GM18499 (cell line): ENCODE measurements around the gene PDE6D.

Experiments used
- ATAC-seq: cut with Tn5 transposase; IDR thresholded peaks from one replicate; pipeline ENCODE4 v1.9.1; 2021; ENCODE audit warnings: moderate number of reproducible peaks; ENCODE audit not compliant: insufficient read depth, unreplicated experiment

The PDE6D gene

DNA sequence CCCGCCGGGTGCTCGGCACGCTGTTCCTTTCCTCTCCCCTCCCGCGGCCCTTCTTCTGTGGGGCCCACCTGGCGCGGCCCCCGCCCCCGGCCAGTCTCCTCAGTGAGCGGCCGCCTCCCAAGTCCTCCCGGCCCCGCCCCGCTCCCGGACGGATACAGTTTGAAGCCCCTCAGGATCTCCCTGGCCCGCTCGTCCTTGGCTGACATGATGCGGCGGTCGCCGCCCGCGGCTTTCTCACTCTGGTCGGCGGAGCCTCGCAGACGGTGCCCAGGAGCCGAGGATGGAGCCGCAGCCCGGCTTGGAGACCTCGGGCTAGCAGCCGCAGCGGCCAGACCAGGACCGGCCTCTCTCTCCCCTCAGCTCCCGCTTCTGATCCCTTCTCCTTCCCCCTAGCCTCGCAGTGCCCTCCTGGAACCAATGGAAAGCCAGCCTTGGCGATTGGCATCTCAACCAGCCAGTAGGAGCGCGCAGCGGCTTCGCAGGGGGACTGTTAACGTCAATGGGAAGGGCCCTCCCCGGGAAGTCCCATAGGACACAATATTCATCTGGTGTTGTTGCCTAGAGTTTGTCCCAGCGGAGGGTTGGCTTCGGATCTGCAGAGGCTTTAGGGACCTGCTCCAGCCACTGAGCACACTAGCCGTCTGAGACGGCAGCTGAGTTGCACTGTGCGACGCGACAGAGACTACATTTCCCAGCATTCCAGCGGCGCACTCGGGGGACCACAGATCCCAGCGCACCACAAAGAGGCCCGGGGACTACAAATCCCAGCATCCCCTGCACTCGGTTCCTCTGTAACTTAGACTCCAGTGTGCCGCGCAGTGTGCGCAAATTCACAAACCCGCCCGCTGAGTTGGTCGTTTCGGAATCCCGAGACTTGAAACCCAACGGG, at the start of gene PDE6D:
Gene PDE6D (minus strand): TSS at position 374 of the 889 bp plus-strand sequence. CDS start 168 bp downstream, at position 206.
- ATAC-seq, result peak; percentile 82

DNA sequence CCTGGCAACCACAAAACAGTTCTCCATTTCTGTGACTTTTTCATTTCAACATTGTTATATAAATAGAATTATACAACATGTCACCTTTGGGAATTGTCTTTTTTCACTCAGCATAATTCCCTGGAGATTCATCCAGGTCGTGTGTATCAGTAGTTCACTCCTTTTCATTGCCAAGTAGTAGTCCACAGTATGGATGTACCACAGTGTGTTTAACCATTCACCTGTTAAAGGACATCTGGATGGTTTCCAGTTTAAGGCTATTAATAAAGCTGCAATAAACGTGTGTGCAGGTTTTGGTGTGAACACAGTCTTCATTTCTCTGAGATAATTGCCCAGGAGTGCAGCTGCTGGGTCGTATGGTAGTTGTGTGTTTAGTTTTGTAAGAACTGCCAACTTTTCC, 40.8 kb upstream of the PDE6D start:
- ATAC-seq, result no peak

DNA sequence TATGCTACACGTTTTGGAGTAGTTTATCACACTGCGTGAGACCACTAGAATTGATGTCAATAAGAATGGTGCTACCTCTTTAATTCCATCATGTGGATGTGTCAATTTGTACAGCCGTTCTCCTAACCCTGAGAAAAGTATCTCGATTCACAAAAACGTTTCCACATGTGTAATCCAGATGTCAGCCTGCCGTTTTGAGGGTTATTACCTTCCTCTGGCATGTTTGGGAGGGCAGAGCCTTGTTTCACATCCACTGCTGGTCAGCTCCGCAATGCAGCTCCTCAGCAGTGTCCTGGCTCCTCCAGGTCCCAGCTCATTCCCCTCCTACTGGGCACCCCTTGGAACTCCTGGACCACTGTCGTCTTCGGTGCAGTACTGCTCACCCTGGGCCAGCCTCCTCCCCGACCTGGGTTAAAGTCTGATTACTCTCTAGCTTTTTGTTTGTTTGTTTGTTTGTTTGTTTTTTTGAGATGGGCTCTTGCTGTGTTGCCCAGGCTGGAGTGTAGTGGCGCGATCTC, 39.8 kb upstream of the PDE6D start:
- ATAC-seq, result no peak

DNA sequence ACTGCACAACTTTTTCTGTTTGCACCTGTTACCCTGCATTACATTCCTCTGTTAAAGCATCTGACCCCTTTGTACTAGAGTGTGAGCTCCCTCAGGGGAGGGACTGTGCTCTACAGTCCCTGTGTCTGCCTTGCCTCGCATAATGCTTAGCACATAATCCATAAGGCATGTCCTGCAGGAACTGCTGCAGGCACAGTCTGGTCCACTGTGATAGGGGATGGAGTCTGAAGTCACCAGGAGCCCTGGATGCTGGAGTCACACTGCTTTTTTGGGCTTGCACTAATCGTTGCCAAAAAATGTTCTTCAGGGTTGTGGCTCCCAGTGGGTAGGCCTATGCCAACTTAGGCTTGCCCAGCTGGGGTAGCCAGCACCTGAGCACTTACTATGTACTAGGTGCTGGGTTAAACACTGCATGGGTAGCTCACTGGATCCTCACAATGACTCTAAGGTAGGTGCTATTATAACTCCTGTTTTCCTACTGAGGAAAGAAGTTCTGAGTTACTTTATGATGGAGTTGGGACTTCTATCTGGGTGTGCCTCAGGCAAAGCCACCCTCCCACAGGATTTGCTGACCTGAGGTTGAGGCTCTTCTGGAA, 38.5 kb upstream of the PDE6D start:
- no peak for ATAC-seq

DNA sequence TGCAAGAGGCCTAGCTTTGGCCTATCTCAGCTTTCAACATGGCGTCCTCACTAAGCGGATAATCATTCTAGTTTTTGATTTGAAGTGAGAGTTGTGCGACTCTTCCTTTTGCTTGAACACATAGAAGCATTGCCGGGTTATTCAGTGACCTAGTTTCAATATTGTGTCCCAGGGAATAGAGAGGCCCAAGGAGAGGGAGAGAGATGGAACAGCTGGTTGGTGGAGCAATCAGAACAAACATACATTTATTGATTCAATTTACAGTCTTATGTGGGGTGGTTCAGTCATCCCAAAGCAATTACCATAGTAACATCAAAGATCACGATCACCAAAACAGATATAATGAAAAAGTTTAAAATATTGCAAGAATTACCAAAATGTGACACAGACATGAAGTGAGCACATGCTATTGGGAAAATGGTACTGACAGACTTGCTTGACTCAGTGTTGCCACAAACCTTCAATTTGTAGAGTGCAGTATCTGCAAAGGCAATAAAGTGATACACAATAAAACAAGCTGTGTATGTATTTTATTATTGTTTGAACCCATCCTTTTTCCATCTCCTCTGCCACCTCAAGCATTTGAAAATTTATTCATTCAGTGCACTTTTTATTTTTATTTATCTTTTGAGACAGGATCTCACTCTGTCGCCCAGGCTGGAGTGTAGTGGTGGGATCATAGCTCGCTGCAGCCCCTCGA, 35.4 kb upstream of the PDE6D start:
- ATAC-seq, result no peak

DNA sequence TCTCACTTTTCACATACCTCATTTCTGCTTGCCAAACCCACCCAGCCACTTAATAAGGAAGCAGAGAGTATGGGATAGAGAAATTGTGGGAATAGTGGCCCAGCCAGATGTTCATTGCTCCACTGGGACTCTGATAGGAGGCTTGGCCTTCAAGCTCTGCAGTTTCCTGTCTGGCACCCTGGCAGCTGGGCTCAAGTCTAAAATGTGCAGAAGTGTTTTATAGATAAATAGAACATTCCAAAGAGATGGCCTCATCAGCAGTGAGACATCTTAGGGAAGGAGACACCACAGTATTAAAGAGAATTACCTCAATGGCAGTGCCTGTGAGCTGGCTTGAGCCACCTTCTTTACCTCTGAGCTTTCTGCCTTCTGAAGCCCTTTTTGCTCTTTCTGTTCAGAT, 29.8 kb upstream of the PDE6D start:
- ATAC-seq, result no peak

DNA sequence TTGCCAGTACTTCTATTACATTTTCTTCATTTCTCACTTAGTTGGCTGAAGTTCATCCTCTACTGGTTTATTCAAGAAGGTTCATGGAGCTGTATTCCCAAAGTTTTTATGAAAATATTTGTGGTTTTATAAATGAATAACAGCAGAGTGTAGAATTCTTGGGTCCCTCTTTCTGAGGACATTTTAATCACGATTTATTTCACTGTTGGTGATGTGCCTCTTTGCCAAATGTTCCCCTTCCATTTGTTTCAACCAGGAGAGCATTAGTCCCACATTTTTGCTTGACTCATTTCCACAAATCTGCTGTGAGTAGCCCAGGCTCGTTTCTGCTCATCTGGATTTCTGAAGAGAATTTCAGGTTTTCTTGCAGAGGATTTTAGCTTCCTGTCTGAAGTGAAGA, 25.9 kb upstream of the PDE6D start:
- ATAC-seq, result no peak

DNA sequence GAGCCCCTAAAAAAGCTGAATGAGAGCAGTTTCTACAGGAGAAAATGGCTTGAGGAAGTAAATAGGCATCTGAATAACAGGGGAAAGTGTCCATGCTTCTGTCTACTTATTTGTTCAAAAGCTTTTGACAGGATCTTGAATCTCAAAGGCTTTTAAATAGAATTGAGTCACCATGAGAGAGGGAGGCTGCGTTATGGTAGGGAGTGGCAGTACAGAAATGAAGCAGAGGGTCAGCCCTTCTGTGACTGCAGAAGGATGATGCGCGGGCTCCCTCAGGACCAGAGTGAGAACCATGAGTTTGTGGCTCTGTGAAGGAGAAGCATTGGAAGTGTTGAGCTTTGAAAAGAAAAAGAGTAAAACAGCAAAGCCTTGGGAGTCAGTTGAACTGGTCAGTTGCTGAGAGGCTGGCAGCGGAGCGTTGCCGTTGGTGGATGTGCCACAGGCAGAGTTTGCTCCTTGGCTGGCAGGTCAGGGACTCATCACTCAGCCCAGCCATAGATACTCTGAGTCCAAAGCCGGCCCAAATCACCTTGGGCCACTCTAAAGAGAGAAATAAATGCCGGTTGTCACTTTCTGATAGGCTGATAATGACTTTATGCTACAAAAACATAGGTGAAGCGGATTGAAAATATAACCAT, 22.5 kb upstream of the PDE6D start:
- no peak for ATAC-seq

DNA sequence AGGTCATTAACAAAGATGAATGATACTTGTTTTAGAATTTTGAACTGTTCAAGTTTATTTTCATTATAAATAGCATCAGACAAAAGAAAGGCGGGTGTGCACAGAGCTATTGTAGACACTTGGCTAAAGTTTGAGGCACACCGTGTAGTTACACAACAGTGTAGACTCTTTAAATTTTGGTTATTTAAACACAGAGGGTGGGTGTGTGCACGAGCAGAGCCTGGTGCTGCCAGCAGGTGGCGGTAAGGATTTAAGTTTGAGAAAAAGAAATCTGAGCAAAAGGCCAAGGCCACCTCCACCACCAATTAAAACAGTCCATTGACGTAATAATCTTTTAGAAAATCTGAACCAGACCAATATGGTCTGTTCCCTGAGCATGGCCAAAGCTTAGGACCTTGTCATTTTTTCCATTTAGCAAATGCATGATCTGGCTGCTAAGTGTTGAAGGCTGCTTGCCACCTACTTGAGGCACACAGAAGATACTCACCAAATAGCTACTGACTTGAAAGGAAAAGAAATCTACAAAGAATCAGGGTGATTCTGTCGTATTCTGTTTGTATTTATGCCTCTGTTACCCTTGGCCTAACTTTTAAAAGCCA, 19.5 kb upstream of the PDE6D start:
- ATAC-seq, result no peak

DNA sequence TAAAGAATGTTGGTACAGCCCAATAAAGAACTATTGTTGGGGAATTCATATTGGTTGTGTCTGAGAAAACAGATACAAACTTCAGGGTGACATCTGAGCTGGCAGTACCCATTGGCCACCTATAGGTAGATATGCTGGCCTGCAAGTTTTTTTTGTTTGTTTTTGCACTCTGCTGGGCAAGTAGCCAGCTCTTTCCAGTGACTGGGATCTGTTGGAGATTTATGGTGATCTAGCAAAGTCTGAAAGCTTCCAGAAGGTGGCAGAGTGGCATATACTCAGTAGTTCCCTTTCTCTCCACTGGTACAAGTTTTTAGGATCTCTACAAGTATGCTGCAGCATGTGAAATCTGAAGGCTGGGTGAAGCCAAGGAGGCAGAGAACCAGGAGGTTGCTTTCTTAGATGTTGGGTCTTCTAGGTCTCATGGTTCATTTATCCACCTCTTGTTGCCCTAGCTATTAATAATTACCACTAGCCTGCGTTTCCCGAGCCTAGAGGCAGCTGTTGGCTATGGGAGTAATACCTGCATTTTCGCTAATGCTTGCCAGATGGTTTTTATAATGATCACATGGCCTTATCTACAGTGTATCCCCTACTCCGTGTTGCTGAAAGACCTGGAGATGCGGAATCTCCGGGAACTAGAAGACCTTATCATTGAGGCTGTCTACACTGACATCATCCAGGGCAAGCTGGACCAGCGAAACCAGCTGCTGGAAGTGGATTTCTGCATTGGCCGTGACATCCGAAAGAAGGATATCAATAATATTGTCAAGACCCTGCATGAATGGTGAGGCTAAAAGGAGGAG, 14.6 kb upstream of the PDE6D start:
- no peak for ATAC-seq

DNA sequence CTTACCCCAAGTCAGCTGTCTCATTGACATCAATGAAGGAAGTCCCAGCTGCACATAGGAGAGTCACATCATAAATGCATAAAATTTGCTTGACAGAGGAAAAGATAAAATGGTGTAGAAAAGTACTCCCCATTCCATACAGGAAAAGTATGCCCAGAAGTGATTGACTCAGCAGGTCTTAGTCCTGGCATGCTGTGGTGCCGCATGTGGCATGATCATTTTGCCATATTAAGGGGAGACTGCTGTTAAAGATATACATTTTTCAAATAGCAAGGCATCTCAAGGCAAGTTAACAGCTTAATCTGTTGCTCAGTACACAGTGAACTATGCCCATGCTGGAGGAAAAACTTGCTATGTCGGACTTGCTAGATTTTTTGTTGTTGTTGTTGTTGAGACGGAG, 13.3 kb upstream of the PDE6D start:
- no peak for ATAC-seq

DNA sequence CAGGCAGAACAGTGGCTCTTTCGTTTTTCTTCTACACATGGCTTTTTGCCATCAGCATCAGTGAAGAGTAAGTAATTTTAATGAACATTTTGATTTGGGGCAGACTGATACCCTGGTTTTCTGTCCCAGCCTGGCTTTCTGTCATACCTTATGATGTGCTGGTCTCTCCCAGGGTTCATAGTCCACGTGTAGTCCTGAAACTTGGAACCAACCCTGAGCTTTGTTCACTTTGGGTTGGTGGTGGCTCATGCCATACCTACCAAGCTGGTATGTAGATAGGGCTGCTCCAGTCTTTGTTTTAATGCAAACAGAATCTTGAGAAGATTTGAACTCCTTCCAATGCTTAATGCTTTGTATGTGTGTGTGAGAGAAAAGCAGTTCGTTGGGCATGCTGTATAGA, 10.0 kb upstream of the PDE6D start:
- no peak for ATAC-seq

DNA sequence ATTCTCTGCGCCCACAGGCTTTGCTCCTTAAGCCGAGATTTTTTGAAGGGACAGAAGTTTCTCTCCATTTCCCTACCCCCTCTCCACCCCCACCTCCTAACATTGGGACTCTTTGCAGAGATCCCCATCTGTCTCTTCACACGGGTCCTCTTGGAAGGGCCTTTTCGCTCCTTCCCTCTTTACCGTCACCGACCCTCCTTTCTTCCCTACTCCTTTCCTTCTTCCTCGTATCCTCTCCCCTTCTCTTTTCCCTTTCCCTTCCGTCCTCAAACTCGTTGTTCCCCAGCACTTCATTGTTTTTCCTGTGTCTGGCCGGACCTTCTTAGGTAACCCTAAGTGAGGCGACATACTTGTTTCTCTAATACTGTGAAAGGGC, 5.8 kb upstream of the PDE6D start:
- no peak for ATAC-seq

DNA sequence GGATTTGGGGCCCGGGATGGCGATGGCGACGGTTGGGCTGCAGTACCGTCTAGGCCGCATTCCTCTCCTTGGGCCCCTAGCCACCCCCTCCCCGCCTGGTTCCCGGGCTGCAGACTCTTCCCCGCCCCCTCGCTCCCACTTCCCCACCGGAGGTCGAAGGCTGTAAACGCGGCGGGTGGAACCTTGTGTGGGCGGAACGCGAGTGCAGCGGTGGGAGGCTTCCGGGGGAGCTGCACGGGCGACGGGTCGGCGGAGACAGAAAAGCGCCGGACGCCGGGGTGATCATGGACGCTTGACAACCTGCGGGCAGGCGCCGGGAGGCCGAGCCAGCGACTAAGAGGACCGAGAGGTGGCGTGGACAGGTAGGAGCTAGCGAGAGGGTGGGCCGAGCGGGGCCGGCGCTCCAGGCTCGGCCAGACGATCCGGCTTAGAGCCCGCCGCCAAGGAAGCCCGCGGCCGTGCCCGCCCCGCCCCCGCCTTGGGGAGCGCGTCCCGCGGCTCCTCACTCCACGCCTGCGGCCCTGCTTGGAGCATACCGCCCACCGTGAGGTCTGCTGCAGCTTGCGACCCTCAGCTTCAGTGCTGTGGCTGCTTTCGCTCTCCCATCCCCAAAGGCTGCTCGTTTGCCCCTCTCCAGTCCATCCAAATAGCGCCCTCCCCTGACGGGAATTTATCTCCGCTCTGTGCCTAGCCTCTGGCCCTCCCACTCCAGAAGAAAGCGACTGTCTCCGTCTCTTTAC, 5.3 kb upstream of the PDE6D start, which contains the start of gene COPS7B:
Gene COPS7B (plus strand): TSS at position 269 of the 740 bp plus-strand sequence. CDS start 2,126 bp downstream, outside the sequence.
- ATAC-seq, result no peak

DNA sequence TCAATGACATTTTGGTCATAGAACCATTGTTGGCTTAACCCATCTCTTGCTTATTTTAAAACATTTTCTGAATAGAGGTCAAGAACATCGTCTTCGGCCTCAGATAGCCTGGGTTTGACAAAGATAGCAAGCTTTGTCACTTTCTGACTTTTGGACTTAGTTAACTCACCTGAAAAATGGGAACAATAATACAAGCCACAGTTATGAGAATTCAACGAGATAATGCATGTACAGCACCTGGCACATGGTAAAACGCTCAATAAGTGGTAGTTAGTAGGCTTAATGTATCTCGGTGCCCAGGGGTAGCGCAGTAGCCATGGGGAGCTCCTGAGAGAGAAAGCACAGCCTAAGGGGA, 4.7 kb upstream of the PDE6D start:
- no peak for ATAC-seq

DNA sequence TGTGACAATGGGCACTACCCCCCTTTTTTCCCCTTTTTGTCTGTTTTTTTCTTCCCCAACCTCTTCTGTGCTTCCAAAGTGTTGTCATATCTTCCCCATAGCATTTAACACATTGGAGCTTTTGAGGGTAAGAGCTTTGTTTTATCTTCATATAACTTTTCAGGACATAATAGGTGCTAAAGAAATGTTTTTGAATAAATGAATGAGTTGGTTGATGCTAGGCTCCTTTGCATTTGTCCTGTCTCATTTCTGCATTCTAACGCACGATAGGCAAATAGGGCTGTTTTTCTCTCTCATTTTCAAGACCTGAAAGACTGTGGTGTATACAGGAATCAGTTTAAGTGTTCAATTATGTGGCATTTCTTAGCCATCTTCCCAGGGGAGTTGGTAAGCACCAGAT, 4.3 kb upstream of the PDE6D start:
- ATAC-seq, result no peak

DNA sequence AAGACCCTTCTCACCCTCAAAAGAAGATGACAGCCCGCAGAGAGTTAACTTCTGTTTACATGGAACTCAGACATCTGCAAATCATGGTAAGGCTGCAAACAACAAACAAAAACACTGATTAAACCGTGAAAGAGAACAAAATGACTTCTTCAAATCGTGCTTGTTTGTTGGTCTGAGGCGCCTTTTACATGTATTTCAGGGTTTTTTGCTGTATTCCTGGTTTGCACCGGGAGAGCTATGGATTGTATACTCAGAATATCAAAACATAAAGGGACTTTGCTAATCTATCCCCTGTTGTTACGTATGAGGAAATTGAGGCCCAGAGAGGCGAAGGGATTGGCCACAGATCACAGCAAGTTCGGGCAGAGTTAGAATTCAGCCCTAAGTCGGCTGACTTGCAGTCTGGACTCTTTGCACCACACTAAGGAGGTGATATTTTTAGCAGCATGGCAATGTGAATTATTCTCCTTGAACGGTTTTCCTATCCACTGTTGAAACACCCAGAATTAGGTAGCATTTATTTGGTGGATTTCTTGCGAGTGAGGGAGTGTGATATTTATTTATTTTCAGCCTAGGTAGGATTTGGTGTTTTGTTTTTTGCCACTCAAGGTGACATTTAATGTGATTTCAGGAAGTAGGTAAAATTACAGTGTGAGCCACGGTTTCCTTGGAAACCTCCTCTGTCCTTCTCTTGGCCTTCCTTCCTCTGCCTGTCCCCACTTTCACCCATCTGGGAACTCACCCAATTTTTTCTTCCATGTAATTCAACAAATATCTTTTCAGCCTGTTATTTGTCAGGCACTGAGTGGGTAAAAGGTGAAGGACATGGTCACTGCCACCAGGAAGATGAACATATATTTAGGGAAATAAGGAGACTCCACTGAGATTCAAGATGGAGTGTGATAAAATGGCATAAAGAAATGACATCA, 980 bp upstream of the PDE6D start:
- ATAC-seq, result no peak
